Right renal pelvis (tissue), 4 donors: ENCODE data around the gene DYNLT4. TPM values are rescaled to one million over a fixed set of nuclear protein-coding genes. Genes with fewer than 3 reads are reported as not detected.

Experiments used
- DNase-seq, 4 donors: peaks; one replicate each; pipeline ENCODE4 v3.0.0-alpha.2; 2013; ENCODE audit warnings: low read depth in 4 of 4, low spot score in 3 of 4, missing footprints in 1 of 4
- polyA plus RNA-seq, 4 donors: library from polyadenylated mRNA; unstranded; fragments of 120-200 nt; gene quantifications; one replicate each; pipeline ENCODE4 v1.2.1, GENCODE V29; 2013; ENCODE audit not compliant: insufficient read length in 4 of 4

The DYNLT4 gene
- polyA plus RNA-seq, 4 donors, result 0.26 TPM; not detected in 3

DNA sequence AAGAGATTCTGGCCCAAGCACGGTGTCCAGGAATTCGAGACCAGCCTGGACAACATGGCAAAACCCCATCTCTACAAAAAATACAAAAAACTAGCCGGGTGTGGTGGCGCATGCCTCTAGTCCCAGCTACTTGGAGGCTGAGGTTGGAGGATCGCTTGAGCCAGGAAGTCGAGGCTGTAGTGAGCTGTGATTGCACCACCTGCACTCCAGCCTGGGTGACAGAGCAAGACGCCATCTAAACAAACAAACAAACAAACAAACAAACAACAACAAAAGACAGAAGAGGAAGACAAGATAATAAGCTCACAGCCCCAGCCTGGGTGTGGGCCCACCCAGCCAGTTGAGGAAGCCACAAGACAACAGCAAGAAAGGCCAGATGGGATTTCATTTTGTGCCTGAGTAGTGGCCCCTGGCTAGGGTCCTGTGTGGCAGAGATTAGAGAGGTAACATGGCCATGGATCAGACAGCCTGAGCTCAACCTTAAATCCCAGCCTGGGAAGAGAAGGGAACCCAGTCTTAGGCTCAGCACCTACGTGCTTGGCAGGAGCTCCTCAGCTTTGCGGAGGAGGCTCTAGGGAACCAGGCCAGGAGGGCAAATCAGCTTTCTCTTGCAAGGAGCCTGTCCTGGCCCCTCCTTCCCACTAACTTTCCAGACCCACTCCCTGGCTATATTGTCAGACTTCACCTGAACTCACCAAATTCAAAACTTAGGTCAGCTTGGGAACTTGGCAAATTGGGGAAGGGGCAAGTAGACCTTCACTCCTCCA is 14.2 kb downstream of the DYNLT4 start:
- DNase-seq, result no peak

DNA sequence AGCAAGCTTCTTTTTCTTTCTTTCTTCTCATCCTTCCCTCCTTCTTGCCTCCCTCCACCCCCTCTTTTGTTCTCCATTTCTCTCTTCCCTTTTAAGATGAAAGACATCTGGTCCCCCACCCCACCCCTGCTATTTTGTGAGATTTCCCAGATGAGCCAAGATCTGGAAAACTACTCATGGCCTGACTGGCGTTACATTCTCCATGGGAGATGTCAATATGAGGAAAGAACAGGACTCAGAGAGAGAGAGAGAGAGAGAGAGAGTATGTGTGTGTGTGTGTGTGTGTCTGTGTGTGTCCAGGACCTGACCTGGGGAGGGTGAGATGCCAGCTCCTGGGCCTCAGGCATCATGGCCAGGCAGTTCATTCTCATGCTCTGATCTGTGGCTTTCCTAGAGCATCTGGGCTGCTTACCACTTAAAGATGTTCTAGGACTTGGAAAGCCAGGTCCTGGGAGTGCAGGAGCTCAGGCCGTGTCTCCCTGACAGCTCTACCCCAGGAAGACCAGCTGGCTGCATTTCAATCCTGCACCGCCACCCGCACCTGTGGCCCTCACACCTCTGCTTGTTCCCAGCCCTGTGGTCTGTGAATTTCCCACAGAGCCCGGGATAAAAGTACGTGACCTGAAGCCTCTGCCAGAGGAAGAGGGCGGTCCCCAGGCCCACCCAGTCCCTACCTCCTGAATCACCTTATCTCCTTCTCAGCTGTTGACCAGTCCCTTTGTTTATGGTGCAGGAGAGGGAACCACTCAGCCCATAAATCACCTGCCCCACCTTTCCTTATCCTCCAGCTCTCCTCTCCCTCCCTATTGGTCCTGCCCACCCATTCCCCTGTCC is 16.0 kb downstream of the DYNLT4 start:
- DNase-seq, result no peak

DNA sequence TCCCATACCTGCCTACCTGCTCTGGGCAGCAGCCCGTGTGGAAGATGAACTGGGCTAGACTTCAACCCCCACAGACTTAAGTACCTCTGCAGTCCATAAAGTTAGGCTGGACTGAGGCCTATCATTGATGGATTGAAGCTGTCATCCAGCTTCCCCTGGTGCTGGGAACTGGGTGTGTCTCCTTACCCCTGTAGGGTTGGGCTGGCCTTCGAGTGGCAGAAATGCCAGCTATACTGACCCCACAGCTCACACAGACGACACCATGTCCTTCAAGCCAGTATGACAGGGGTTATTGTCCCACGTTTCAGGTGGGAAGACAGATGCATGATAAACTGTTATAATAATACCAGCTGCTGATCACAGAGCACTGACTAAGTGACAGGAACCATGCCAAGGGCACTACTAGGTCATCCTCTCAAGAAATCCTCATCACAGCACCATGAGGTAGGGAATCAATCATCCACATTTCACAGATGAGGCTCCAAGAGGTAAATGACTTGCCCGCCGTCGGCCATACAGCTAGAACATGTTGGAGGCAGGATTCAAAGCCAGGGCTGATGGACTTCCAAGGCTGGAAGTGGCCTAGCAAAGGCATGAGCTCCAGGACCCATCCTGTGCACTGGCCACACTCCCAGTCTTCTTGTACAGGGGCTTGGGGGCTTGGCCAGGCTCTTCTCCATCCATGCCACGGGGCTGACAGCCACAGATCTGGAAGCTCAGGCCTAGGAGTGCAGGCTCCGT is 18.9 kb downstream of the DYNLT4 start, which contains the start of gene BEST4:
TSS of gene BEST4 (minus strand) at position 51 of the 741 bp plus-strand sequence. CDS start 465 bp downstream, outside the sequence.
- DNase-seq, result no peak

DNA sequence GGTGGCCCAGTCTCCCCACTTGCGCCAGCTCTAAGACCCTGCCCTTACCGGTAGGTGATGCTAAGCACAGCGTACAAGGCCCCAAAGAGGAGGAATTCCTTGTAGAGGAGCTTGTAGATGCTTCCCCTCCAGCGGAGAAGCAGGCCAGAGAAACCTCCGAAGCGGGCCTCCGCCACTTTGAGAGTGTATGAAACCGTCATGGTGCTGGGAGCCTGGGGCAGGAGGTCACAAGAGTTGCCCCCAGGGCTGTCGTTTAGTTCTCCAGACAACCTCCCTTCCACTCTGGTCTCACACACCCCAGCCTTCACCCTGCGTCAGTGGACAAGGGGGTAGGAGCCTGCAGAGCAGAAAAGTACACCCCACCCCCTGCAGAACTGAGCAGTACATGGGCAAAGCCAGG is 19.6 kb downstream of the DYNLT4 start:
- no peak for DNase-seq

DNA sequence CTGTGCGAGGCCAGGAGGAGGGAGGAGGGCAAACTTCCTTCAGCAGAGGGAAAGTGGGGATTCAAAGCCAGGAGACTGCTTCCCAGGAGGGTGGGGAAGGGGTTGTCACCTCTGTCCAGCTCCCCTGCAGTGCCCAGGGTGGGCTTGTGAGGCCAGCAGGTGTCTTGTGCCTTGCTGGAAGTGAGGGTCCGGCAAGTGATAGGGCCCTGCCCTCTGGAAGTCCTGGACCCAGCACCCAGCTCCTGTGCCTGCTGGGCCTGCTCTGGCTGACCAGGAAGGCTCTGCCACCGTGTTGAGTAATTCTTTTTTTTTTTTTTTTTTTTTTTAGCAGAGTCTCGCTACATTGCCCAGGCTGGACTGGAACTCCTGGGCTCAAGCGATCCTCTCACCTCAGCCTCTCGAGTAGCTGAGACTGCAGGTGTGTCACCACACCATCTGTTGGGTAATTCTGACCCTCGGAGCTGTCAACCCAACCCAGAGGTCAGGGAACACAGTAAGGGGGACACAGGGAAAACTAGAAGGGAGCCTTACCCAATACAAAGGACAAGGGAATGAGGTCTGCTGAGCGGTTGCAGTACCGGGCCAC is 20.2 kb downstream of the DYNLT4 start:
- DNase-seq, result no peak

DNA sequence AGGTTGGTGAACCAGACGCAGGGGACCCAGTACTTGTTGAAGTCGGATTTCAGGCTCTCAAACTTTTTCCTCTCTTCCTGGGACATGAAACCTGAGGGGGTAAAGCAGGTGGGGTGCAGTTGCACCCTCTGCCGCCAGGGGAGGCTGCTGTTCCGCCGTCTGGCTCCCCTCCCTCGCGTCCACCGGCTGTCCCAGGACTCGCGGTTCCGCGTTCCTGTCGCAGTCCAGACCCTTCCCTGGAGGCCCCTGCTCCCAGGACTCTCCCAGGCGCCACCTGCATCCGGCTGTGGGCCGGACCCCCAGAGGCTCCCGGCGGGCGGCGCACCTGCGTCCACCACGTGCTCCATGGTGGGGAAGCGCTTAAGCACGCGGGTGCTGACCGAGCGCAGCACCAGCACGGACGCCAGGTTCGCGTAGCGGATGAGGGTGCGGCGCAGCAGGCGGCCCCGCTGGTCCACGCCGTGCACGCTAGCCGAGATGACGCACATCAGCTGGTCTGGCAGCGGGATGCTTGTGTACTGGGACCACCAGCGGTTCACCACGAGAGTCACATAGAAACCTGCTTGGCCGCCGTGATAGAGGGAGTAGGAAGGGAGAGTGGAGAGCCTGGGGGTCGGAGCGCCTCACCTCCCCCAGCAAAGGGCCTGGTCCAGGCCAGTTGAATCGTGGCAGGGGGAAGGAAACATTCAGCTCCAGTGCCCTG is 20.9 kb downstream of the DYNLT4 start:
- DNase-seq, result no peak

DNA sequence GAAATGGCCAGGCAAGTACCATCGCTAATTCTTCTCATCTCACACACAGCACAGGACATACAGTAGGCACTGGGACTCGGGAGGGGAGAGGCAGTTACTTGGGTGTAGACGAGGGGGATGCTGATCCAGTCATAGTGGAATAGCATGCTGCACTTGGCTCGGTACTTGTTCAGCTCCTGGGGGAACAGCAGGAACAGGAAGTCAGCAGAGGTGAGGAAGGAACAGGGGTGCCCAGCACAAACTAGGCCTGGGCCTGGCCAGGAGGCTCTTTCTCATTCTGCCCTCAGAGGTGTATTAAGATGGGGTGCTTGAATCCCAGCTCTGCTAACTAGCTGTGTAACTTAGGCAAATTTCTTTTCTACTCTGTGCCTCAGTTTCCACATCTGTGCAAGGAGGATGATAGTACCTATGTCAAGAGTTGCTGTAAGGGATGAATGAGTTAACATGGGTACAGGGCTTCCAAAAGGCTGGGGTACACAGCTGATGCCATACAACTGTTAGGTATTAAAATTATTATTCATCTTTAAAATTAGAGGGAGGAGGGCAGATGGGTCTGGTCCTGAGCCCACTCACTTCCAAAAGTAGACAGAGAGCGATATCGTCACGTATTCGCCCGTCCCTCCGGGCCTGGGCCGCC is 21.5 kb downstream of the DYNLT4 start:
- no peak for DNase-seq

DNA sequence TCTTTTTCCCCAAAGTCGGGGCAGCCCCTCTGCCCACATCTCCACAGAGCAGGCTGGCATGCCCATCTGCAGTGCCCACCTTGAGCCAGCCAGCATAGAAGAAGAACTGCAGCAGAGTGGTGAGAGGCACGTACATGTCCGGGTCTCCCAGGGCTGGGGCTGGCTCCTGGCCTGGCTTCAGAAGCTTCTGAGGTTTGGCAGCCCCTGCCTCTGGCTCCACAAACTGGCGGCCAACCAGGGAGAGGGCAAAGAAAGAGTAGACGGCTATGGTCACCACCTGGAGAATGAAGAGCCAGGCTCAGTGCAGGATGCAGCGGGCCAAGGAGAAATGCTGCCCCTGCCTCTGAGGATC is 22.1 kb downstream of the DYNLT4 start:
- no peak for DNase-seq

DNA sequence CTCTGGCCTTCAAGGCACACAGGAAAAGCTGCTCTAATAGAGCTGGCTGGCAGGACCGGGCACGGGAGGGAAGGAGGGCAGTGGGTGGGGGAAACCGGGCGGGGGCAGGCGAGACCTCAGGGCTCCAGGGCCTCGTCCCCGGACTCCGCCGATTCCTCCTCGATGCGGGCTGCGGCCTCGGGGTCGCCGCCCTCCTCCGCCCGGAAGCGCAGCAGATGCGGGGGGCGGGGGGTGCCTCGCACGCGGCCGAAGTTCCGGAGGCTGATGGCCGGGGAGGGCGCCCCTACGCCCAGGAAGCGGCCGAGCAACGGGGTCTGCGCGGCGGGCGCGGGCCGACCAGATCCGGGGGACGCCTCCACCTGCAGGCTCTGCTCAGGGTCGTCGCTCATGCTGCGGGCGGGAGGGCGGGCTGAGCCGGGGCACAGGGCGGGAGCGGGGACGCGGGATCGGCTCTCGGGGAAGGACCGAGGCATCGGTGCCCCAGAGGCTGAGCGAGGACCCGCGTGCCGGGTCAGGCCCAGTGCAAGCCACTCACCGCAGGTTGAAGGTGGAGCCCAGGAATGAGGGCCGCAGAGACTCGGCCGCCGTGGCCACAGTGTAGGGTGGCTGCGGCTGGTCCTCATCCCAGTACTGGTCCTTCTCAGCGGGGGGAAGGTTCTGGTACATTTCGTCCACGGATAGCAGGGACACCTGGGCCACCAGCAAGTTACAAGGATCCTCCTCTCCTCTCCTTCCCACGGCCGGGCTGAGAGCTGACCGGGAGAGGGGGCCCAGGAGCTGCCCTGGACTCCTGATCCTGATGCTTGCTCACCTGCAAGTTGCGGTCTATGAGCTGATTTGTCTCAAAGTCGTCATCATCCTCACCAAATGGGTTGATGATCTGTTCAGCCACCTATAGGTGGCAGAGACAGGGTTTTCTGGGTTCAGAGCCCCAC is 22.8 kb downstream of the DYNLT4 start:
- DNase-seq, result no peak

DNA sequence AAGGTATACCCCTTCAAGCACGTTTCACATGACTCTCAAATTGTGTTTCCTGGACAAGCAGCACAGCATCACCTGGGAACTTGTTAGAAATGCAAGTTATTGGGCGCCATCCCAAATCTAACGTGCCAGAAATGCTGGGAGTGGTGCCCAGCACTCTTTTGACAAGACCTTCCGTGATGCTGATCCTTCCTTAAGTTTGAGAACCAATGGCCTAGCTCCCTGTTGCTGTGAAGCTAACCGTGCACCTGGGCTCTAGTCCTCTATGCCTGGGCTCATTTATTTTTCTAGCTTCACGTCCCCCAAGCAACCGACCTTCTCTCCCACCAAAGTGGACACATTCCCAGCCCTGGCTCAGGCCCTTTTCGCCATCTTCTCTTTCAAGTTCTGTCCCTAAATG is 23.5 kb downstream of the DYNLT4 start:
- no peak for DNase-seq

DNA sequence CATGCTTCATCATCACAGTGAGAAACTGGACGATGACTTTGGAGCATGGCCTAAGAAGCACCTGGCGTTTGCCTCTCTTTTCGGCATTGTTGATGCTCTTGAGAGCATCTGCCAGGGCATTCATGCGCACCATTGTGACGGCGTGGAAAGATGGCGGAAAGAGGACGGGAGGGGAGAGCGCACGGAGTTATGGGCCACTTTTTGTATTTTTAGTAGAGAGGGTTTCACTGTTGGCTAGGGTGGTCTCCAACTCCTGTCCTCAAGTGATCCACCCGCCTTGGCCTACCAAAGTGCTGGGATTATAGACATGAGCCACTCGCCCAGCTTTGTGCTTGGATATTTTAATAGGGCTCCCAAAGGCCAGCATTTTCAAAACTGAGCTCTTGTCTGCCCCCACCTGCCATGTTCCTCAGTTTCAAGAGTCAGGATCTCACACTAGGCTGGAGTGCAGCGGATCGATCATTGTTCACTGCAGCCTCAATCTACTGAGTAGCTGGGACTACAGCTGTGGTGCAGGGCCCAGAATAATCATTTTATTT is 26.5 kb downstream of the DYNLT4 start:
- DNase-seq, result no peak

DNA sequence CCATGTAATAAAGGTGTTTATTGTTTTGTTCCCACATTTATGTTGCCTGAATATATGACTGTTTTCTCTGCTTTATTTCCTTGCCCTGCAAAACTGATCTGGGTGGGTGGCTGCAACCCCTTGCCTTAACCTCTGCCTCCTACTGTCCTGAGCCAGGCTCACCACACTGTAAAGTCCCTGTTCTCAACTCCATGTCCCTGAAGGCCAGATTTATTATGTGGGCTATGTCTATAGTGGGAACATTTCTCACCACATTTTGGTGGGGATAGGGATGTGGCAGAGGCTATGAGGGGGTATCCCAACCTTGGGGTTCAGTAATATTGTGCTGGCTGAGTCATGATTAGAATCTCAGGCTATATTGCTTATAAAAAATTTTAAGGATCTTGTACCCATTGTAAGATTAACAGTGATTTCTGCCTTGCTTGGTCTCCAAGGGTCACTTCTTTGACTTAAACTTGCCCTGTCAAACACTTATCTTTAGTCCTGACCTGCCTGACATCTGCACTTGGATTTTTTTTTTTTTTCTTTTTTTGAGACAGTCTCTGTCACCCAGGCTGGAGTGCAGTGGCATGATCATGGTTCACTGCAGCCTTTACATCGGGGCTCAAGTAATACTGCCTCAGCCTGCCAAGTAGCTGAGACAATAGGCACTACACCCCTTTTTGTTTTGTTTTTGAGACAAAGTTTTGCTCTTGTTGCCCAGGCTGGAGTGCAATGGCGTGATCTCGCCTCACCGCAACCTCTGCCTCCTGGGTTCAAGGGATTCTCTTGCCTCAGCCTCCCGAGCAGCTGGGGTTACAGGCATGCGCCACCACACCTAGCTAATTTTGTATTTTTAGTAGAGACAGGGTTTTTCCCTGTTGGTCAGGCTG is 28.2 kb downstream of the DYNLT4 start:
- no peak for DNase-seq

DNA sequence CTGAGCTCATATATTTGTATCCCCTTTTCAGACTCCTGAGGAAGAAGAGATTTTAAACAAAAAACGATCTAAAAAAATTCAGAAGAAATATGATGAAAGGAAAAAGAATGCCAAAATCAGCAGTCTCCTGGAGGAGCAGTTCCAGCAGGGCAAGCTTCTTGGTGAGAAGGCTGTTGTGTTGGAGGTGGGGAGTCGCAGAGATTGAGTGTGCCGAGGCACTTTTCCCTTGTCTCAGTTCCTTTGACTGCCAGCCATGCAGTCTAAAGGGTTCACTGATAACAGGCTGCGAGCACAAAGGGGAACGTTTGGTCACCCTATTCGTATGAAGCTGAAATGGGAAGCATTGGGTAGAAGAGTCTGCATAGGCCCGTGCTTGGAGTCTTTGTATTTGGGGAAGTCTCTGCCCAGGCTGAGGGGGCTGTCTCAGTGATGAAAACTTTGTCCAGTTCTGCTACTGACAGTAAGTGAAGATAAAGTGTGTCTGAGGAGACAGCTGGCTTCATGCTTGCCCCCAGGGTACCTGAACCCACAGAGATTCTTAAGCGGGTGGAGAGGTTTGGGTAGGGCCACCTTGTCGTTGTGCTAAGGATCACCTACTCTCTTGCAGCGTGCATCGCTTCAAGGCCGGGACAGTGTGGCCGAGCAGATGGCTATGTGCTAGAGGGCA is 29.0 kb downstream of the DYNLT4 start:
- DNase-seq, result no peak

DNA sequence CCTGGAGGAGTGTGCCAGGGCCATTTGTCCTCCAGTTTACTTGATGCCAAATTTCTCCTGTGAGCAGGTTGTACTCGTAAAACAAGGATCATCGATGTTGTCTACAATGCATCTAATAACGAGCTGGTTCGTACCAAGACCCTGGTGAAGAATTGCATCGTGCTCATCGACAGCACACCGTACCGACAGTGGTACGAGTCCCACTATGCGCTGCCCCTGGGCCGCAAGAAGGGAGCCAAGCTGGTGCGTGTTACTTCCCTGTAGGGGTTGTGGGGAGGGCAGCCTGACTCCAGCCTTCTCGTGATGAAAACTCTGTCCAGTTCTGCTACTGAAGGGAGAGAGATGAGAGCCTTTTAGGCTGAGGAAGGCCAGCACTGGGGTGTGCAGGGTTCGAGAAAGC is 29.6 kb downstream of the DYNLT4 start:
- DNase-seq, result no peak

DNA sequence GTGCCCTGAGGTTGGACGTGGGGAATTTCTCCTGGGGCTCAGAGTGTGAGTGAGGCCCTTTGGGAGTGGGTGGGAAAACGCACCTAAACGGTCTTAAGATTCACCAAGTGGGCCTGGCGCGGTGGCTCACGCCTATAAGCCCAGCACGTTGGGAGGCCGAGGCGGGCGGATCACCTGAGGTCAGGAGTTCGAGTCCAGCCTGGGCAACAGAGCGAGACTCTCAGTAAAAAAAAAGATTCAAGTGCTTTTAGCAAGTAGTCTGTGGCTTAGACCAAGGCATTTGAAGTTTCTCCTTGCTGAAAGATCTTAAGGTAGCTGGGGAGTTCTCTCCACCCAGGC is 30.5 kb downstream of the DYNLT4 start:
- DNase-seq, result no peak

DNA sequence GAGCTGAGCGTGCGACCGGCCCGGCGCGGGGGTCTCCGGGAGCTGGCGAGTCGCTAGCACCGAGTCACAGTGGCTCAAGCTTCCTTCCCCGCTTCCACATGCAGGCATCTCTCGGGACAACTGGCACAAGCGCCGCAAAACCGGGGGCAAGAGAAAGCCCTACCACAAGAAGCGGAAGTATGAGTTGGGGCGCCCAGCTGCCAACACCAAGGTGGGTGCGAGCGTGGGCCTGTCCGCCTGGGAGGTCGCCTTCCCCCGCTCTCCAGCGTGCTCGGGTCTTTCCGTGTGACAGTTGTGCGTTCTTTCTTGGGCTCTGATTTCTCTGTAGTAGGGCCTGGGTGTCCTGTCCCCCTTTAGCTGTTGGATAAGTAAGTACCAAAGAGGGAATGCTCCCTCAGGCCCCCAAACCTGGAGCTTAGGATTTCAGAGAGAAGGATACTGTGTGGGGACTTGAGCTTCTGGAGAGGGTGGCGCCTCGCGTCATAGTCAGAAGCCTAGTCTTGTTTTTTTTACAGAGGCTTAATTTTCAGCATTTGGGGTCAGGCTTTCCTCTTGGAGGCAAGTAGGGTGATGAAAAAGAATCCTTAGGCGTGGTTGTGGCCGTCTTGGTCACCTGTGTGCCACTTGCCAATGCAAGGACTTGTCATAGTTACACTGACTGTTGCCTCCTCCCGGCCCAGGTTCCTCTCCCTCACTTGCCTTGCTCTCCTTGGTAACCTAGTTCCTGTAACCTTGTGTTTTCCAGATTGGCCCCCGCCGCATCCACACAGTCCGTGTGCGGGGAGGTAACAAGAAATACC is 31.0 kb downstream of the DYNLT4 start:
- DNase-seq, result no peak
